HG03159 (cell line): ENCODE results near the gene IGFBP6.
"Not testable (repeated sequence)": the region's sequence is repeated elsewhere in the genome, so short reads cannot be mapped to it uniquely, and the experiment has no call there.

Source experiments
- ATAC-seq: cut with Tn5 transposase; IDR thresholded peaks from one replicate; pipeline ENCODE4 v1.9.1; 2021; ENCODE audit warnings: mild to moderate bottlenecking, moderate library complexity; ENCODE audit not compliant: unreplicated experiment

The IGFBP6 gene

DNA sequence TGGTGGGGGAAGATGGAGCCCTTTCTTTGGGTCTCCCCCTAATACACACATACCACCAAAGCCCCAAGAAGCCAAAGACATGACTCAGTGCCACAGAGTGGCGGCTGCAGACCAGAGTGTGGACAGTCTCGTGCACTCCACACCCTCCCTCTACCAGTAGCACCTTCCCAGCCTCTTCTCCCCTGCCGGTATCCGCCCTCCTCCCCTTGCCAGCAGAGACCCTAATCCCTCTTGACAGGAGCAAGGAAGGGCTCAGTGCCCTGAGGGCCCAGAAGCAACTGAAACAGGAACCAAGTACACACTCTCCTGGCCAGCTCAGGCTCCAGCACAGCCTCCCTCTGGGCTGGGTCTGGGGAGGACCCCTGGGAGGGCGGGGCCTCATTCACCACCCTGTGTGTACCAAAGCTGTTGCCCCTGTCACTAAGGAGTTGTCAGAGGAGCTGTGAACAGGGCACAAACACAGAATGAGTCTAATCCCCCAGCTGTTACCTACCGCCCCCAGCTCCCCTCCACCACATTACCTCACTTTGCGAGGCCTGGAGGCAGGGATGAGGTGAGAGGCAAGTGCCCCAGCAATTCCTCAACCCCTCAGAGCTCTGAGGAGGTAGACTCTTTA is 26.5 kb upstream of the IGFBP6 start:
- ATAC-seq, result no peak

DNA sequence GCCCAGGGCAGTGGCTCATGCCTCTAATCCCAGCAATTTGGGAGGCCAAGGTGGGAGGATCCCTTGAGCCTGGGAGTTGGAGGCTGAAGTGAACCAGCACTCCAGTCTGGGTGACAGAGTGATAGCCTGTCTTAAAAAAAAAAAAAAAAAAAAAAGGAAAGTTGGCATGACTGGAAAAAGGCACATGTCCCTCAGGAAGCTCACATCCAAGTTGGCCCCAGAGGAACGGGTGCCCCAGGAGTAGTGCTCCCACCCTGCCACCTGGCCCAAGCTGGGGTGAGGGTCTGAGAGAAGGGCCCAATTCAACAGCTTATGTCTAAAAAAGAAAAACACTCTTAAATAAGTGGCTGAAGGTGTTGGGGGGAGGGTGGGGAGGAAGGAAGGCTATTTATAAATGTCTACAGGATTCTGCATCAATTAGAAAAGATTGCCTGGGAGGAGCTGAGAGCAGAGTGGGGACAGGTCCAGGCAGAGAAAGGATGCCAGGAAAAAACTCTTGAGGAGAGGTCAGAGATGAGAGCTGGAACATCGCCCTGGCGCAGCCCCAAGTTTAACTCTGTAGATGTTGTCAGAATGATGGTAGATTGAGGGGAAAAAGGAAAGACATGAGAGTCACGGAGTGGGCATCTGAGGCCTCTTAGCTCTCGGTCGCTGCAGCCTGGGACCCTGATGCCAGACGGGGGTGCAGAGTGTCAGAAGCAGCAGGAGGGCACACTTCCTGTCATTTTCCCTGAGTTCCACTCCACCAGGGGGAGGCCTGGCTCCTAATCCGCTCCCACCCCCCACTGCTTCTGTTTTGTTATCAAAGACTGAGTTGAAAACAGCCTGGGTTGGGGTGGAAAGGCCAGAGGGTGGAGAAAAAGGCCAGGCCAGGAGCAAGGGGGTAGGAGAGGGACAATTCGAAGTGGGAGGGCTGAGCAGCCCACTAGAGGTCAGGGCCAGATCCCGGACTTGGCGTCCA is 25.6 kb upstream of the IGFBP6 start:
- no peak for ATAC-seq

DNA sequence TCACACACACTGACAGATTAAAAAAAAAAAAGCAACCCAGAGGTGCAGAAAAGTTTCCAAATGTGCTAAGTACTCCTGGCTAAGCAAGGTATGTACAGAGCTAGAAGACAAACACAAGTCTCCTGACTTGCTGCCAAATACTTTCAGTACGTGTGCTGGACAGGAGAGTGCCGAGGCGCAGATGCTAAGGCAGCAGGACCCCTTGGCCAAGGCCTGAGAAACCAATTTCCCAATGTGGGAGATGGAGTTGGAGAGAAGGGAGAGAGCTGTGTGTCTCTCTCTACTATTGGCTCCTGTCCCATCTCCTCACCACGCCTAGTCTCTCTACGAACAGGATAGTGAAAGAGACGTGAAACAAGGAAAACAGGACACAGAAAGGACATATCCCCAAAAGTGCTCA is 23.6 kb upstream of the IGFBP6 start:
- no peak for ATAC-seq

DNA sequence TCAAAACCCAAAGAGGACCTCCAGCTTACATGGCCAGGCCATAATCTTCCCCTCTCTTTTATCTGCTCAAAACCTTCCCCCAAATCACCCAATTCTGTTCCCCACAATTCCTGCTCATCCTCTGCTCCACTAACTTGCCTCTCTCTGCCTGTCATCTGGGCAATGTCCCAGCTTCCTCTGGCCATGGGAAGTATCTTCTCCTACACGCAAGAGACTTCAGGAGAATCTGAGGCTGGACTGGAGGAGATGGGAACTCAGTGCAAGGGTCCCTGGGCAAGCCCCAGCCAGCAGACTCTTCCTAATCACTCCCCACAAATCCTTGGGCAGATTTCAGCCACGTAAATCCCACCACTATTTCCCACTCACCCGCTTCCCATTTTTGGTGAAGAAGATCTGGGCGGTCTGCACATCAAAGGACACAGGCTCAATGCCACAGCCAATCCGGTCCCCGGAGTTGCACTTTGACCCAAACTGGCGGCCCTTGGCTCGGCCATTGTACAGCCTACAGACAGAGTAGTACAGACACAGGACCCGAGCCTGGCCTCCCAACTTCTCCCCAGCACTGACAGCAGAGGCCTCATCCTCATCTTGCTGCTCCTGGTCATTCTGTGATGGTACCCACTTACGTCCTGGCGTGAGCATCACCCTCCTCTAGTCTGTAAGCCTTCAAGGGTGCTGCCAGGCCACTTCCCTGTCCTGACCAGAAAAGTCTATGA is 23.0 kb upstream of the IGFBP6 start:
- no peak for ATAC-seq

DNA sequence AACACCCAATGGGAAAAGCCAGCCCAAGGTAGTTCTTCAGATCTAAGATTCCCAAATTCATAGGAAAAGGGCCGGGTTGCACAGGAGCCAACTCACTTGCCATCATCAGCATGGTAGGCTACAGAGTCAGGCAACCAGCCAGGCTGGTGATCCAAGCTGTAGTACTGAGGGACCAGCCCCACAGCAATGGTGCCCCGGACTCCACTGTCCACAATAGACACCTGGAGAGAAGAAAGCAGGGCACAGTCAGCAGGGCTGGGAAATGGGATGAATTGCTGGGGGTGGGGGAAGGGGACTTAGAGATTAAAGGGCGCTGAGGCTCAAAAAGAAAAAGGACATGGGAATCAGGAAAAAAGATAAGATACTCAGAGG is 22.5 kb upstream of the IGFBP6 start:
- no peak for ATAC-seq

DNA sequence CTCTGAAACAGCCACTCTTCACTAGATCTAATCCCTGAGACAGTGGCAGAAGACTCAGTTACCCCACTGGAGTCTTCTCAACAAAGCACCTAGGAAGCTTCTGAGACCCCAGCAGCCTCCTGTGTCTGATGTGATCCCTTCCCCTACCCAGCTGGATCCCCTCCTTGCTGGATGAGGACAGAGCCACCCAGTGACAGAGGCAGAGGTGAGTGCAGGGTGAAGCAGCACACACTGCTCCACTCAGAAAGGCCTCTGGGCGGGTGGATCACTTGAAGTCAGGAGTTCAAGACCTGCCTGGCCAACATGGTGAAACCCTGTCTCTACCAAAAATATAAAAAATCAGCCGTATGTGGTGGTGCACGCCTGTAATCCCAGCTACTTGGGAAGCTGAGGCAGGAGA is 21.0 kb upstream of the IGFBP6 start:
- no peak for ATAC-seq

DNA sequence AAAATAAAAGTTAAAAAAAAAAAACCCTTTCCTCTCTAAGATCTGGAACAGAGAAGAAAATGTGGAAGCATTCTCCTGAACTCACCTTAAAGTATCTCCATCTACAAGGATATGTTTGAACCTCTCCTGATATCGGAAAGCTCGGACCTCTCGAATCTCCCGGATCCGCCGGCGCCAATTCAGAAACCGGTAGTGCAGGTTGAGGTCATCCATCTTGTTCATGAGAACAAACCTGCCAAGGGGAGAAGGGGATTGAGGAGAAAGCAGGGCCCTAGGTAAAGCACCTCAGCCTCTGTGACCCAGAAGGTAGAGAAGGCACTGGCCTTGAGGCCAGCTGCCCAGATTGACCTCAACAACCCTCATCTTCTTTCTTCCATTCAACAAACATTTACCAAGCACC is 20.4 kb upstream of the IGFBP6 start:
- no peak for ATAC-seq

DNA sequence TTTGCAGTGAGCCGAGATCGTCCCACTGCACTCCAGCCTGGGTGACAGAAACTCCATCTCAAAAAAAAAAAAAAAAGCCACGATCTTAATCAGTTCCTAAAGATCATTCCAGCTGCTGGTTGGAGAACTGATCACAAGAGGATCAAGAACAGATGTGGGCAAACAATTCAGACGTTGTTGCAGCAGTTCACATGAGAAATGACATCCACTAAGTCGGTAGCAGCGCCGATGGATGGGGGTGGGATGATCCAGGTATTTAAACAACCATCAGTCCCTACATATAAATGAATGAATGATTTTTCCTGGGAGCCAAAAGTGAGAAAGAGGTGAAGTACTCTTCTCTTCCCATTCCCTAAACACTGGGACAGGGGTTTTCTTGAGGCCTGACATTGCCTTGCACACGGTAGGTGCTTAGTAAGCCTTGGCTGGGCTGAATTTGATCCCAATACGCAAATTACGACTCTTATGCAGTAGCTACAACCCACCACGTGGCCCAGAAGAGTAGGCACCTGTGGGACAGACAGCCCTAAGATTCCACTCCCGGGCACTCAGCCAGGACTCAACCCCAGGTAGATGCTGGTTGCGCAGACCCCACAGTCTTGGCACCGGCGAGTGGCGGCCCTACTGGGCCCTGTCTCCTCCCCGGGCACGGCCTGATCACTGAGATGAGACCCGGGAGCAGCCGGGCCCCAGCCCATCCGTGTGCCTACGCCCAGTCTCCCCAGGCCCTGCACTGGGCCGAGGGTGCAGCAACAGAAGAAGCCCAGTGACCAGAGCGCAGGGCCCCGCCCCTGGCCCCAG is 18.8 kb upstream of the IGFBP6 start:
- ATAC-seq, result peak; percentile 34

DNA sequence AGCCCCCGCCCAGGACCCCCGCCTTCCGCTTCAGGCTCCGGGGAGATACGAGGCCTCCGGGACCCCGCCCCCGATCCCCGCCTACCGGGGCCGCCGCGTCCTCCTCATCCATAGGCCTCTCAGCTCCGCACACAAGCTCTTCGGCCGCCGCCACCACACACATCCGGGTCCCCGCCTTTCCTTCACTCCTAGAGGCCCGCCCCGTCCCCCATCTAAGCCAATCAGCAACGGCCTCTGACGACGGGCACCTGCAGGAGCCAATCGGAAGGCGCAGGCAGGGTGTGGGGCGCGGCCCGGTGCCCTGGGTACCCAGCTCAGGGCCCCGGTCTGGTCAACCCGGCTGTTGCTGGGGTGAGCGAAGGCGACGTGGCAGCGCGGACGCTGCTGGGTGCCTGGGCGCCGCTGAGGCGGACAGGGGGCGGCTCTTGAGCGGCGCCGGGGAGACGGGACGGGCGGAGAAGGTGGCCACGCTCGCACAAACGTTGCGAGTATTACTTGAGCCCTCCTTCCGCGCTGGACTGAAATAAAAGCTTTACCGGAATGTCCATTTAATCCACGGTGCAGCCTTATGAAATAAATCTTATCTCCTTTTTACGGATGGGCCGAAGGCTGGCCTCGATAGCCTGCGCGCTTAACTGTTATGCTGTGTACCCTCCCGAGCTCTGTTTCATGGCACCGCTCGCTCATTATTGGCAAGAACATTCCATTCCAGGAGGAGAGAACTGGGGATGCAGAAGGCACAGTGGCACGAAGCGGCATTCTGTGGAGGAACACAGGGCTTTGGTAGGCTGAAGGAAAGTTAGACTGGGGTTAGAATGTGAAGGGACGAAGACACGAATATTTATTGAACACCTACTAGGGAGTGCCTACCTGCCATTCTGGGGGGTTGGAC is 18.0 kb upstream of the IGFBP6 start, which contains the start of gene SPRYD3:
TSS of gene SPRYD3 (minus strand) at position 165 of the 892 bp plus-strand sequence. CDS start at position 108, 57 bp downstream.
- peak; percentile 97 for ATAC-seq

DNA sequence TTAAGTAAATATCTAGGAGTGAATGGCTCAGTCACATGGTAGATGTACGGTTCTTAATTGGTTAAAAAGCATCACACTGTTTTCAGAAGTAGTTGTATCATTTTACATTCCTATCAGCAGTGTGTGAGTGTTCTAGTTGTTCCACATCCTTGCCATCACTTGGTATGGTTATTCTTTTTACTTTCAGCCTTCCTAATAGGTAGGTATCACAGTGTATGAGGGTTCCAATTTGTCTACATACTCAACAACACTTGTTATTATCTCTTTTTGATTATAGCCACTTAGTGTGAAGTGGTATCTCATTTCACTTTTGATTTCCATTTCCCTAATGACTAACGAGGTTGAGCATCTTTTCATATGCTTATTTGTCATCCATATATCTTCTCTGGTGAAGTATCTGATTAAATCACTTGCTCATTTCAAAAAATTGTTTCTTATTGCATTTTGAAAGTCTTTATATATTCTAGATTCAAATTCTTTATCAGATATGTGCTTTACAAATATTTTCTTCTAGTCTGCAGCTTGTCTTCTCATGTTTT is 14.8 kb upstream of the IGFBP6 start:
- no peak for ATAC-seq

DNA sequence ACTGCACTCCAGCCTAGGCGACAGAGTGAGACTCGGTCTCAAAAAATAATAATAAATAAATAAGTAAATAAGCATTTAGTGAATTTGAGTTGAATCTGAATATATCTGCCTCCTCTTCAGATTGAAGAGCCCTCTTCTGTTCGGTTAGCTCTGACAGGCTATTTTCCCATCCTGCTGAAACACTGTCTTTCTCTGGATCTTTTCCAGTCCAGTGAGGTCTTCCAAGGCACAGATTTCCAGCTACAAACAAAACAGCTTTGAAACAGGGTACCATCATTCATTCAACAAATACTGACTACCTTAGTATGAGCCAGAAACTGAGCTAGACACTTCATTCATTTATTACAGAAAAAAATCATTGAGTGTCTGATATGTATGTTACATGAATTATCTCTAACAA is 11.1 kb upstream of the IGFBP6 start:
- no peak for ATAC-seq

DNA sequence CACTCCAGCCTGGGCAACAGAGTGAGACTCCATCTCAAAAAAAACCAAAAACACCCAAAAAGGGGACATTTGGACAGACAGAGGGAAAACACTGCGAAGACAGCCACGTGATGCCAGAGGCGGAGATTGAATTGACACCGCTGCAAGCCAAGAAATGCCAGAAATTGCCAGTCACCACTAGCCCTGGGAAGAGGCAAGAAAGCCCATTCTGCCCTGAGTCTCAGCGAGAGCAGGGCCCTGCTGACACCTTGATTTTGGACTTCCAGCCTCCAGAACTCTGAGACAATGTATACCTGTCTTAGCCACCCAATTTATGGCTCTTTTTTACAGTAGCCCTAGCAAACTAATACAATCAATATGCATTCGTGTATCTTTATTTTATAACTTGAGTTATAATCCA is 7.4 kb upstream of the IGFBP6 start:
- ATAC-seq, result no peak

DNA sequence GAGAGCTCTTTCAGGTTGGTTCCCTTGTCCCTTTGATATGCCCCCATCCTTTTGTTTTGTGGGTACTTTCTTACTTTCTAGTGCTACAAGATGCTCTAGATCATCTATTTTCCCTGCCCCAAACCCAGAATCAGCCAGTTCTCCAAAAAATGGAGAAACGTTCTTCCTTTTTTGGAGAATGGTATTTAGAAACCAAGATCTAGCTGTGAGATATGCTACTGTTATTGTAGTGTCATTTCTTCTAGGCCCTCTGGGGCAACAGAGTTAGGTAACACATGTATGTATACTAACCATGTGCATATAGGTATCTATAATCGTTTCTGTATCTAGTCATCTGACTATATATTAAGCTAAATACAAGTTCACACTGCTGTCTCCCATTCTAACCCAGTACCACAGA is 6.9 kb upstream of the IGFBP6 start:
- no peak for ATAC-seq

DNA sequence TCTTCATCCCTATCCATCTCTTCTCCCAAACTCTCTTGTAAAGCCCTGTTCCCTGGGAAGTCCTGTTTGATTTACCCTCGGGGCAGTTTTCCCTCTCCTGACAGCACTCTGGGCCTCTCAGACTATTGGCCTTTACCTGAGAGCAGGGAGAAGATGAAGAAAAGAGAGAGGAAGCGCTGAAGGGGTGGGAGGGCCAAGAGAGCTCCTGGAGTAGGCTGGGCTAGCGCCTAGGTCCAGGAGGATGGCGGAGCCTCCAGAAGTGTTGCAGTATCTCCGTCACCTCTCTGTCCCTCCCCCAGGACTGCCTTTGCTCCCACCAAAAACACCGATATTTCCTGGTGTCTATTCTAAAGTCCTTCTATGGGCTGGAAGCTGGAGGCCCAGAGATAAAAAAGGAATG is 5.7 kb upstream of the IGFBP6 start:
- ATAC-seq, result no peak

DNA sequence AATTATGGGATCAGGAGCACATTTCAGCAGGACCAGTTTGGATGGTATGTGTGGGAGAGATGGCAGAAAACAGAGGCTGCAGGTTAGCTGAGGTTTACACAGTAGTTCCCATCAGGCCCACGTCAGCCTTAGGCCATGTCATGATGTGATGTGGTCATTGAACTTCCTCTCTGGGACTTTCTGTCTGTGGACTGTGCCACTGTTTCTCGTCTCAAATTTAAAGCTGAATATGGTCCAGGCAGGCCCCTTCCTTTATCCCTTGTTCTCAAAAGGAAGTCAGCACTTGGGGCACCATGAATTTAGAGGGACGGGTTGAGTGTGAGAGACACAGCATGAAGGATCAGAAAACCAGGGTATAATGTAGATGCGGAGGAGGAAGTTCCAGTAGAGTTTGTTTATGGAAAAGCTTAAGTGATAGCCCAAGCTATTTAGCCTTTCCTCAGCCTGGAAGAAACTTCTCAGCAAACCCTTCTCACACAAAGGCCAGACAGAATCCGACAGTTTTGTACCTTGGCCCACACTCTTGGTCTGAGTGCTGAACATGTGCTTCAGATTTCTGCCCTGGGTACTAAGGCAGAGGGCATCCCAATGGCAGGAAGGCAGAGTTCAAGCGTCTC is 3.6 kb upstream of the IGFBP6 start:
- no peak for ATAC-seq

DNA sequence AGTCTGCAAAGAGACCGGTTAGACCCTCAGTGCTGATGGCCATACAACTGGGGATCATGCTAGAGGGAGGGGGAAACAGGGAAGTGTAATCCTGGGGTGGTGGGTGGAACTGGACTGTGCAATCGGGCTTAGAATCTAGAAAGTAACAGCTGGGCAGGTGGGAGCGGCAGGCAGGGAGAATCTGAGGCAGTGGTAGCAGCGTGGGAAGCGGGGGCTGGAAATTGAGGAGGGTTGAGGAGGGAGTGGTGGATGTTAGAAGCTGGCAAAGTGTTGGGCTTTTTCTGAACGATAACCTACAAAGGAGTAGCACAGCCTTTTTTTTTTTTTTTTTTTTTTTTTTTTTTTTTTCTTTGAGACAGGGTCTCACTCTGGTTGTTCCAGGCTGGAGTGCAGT is 3.1 kb upstream of the IGFBP6 start:
- no peak for ATAC-seq

DNA sequence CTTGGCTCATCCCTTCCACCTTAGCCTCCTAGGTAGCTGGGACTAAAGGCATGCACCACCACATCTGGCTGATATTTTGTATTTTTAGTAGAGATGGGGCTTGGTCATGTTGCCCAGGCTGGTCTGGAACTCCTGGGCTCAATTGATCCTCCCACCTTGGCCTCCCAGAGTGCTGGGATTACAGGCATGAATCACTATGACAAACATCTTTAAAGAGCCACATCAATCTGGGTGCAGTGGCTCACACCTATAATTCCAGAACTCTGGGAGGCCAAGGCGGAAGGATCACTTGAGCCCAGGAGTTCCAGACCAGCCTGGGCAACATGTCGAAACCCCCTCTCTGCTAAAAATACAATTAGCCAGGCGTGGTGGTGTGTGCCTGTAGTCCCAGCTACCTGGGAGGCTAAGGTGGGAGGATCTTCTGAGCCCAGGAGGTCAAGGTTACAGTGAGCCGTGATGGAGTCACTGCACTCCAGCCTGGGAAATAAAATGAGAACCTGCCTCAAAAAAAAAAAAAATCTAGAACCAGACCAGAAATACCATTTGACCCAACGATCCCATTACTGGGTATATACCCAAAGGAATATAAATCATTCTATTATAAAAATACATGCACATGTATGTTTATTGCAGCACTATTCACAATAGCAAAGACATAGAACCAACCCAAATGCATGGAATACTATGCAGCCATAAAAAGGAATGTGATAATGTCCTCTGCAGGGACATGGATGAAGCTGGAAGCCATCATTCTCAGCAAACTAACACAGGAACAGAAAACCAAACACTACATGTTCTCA is 2.5 kb upstream of the IGFBP6 start:
- not testable (repeated sequence) for ATAC-seq

DNA sequence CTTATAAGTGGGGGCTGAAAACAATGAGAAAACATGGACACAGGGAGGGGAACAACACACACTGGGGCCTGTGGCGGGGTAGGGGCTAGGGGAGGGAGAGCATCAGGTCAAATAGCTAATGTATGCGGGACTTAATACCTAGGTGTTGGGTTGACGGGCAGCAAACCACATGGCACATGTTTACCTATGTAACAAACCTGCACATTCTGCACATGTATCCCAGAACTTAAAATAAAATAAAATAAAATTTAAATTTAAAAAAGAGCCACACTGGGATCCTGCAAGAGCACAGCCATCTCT is 1.9 kb upstream of the IGFBP6 start:
- not testable (repeated sequence) for ATAC-seq
